Measurements from ENCODE around the gene MYO10. TPM values are rescaled to one million over a fixed set of nuclear protein-coding genes. Genes with fewer than 3 reads are reported as not detected.

The MYO10 gene
- polyA plus RNA-seq, 3 donors = 0.23 to 1.1 (median 0.35) TPM

- Histone ChIP-seq H3K4me1 (ENCODE audit: control insufficient read depth in 1 of 2, insufficient read depth in 2 of 2, low read length in 2 of 2) (no peaks in the 10 kb centered on the region), H3K27ac (ENCODE audit: low read depth in 1 of 2, low read length in 2 of 2) (no peak overlapping the region), H3K36me3 (replicated peaks in 1 of 2; ENCODE audit: control insufficient read depth in 1 of 2, insufficient read depth in 2 of 2, low read length in 2 of 2) (no peaks in the 10 kb centered on the region), H3K4me3 (replicated peaks in 1 of 3; ENCODE audit: low read depth in 2 of 3, low read length in 3 of 3) (no peak overlapping the region), H3K9me3 (replicated peaks in 1 of 2; ENCODE audit: control insufficient read depth in 1 of 2, insufficient read depth in 1 of 2, low read length in 2 of 2) (peaks cover 6 to 9% of the 10 kb centered on the region in 2 donors), H3K9ac (ENCODE audit: insufficient read depth, low read length, poor library complexity, severe bottlenecking) (no peak overlapping the region), H3K79me2 (ENCODE audit: insufficient read depth, low read length) (no peaks in the 10 kb centered on the region), H3K27me3 (ENCODE audit: control insufficient read depth in 2 of 2, insufficient read depth in 2 of 2, low read length in 2 of 2) (no peaks in the 10 kb centered on the region), H4K20me1 (ENCODE audit: insufficient read depth, low read length) (no peaks in the 10 kb centered on the region), H3K4me2 (replicated peaks; ENCODE audit: extremely low read depth, low read length, poor library complexity, severe bottlenecking) (no peak overlapping the region), H2AFZ (ENCODE audit: insufficient read depth, low read depth, low read length, poor library complexity, severe bottlenecking) (no peak overlapping the region)
- Mint-ChIP-seq H3K27ac (no peak overlapping the region), H3K36me3 (no peaks in the 10 kb centered on the region), H3K4me1 (no peaks in the 10 kb centered on the region), H3K27me3 (ENCODE audit: low read depth in 3 of 3) (peaks cover 0 to 2% (median 0%) of the 10 kb centered on the region in 3 donors), H3K4me3 (no peak overlapping the region), H3K9me3 (peaks cover 5 to 13% (median 8%) of the 10 kb centered on the region in 7 donors)
- WGBS (ENCODE audit: insufficient coverage) = 80% methylated on average over 1 of the region's 2 CpGs
- TF ChIP-seq CTCF (IDR thresholded peaks at IDR 0.05) = no peak
- no peak for DNase-seq
- intact Hi-C loops (cut with micrococcal nuclease) = no loop called here
Observed at GRCh38 chr5:16854351-16854750, 81.7 kb downstream of the MYO10 start.

GRCh38 chr5:16853518-16853917 lies 82.6 kb downstream of the MYO10 start:
- WGBS (ENCODE audit: insufficient coverage) = 100% methylated on average over 1 of the region's 4 CpGs

More at GRCh38 chr5:16853518-16853917, 82.6 kb downstream of the MYO10 start:
- no peaks in the 10 kb centered on the region for H3K36me3 Mint-ChIP-seq
- no peaks in the 10 kb centered on the region for H4K20me1 ChIP-seq (ENCODE audit: insufficient read depth, low read length)
- peaks cover 0 to 6% (median 1%) of the 10 kb centered on the region in 7 donors for H3K9me3 Mint-ChIP-seq
- H3K4me3 Mint-ChIP-seq = no peak overlapping the region
- no peak overlapping the region for H3K4me2 ChIP-seq (replicated peaks; ENCODE audit: extremely low read depth, low read length, poor library complexity, severe bottlenecking)
- H3K4me3 ChIP-seq (replicated peaks in 1 of 3; ENCODE audit: low read depth in 2 of 3, low read length in 3 of 3) = no peak overlapping the region
- H3K4me1 ChIP-seq (ENCODE audit: control insufficient read depth in 1 of 2, insufficient read depth in 2 of 2, low read length in 2 of 2) = no peaks in the 10 kb centered on the region
- H3K27ac Mint-ChIP-seq = peak overlapping the region in 2 of 7 donors; percentile 13 to 27
- intact Hi-C loops (cut with micrococcal nuclease) = no loop called here
- no peaks in the 10 kb centered on the region for H3K79me2 ChIP-seq (ENCODE audit: insufficient read depth, low read length)
- no peaks in the 10 kb centered on the region for H3K36me3 ChIP-seq (replicated peaks in 1 of 2; ENCODE audit: control insufficient read depth in 1 of 2, insufficient read depth in 2 of 2, low read length in 2 of 2)
- no peak overlapping the region for H2AFZ ChIP-seq (ENCODE audit: insufficient read depth, low read depth, low read length, poor library complexity, severe bottlenecking)
- no peak for TF ChIP-seq CTCF (IDR thresholded peaks at IDR 0.05)
- no peak overlapping the region for H3K27ac ChIP-seq (ENCODE audit: low read depth in 1 of 2, low read length in 2 of 2)
- H3K9ac ChIP-seq (ENCODE audit: insufficient read depth, low read length, poor library complexity, severe bottlenecking) = no peak overlapping the region
- peaks cover 0 to 2% (median 0%) of the 10 kb centered on the region in 3 donors for H3K27me3 Mint-ChIP-seq (ENCODE audit: low read depth in 3 of 3)
- no peaks in the 10 kb centered on the region for H3K4me1 Mint-ChIP-seq
- H3K9me3 ChIP-seq (replicated peaks in 1 of 2; ENCODE audit: control insufficient read depth in 1 of 2, insufficient read depth in 1 of 2, low read length in 2 of 2) = peaks cover 0 to under 1% of the 10 kb centered on the region in 2 donors
- DNase-seq = no peak
- no peaks in the 10 kb centered on the region for H3K27me3 ChIP-seq (ENCODE audit: control insufficient read depth in 2 of 2, insufficient read depth in 2 of 2, low read length in 2 of 2)
